Loucy (cell line): ENCODE measurements around the gene FRZB.

ENCODE experiments used
- H2AFZ ChIP-seq: fragments of 200-600 bp; sonication (generic); 2 replicates; pipeline ENCODE4 v1.6.0; 2016; ENCODE audit warnings: antibody characterized with exemption, mild to moderate bottlenecking, low read length, moderate library complexity
- H3F3A ChIP-seq: fragments of 200-600 bp; 2 replicates; pipeline ENCODE4 v1.6.0; 2016; ENCODE audit warnings: antibody characterized with exemption, low read depth, mild to moderate bottlenecking
- H3K27me3 ChIP-seq: fragments of 200-600 bp; sonication (generic); 2 replicates; pipeline ENCODE4 v1.6.1; 2014; ENCODE audit warnings: low read length, mild to moderate bottlenecking; ENCODE audit not compliant: insufficient read depth, poor library complexity, severe bottlenecking
- H3K36me3 ChIP-seq: fragments of 200-600 bp; sonication (generic); 2 replicates; pipeline ENCODE4 v1.6.1; 2016; ENCODE audit warnings: low read length; ENCODE audit not compliant: insufficient read depth
- H3K4me1 ChIP-seq: fragments of 200-600 bp; sonication (generic); 2 replicates; pipeline ENCODE4 v1.5.1; 2014; ENCODE audit warnings: low read length, mild to moderate bottlenecking; ENCODE audit not compliant: insufficient read depth, poor library complexity, severe bottlenecking
- H3K4me2 ChIP-seq: fragments of 200-600 bp; sonication (generic); 2 replicates; pipeline ENCODE4 v1.6.0; 2014; ENCODE audit warnings: antibody characterized with exemption, low read length, low read depth, mild to moderate bottlenecking; ENCODE audit not compliant: poor library complexity, severe bottlenecking
- H3K4me3 ChIP-seq: fragments of 200-600 bp; sonication (generic); 2 replicates; pipeline ENCODE4 v1.5.1; 2014; ENCODE audit warnings: low read length, mild to moderate bottlenecking, mixed read lengths; ENCODE audit not compliant: poor library complexity, severe bottlenecking
- H3K79me2 ChIP-seq: fragments of 200-600 bp; sonication (generic); 2 replicates; pipeline ENCODE4 v1.6.1; 2014; ENCODE audit warnings: low read length; ENCODE audit not compliant: insufficient read depth
- H3K9ac ChIP-seq: fragments of 200-600 bp; sonication (generic); 2 replicates; pipeline ENCODE4 v1.6.0; 2014; ENCODE audit warnings: mild to moderate bottlenecking, low read depth, low read length, moderate library complexity; ENCODE audit not compliant: poor library complexity, severe bottlenecking
- H3K9me2 ChIP-seq: fragments of 200-600 bp; sonication (generic); replicated peaks from 2 replicates; pipeline ENCODE4 v1.6.1; 2016; ENCODE audit warnings: low read depth, low read length, mixed read lengths
- H3K9me3 ChIP-seq: fragments of 200-600 bp; sonication (generic); 2 replicates; pipeline ENCODE4 v1.6.1; 2014; ENCODE audit warnings: mild to moderate bottlenecking, antibody characterized with exemption, low read length, low read depth; ENCODE audit not compliant: insufficient read depth
- H4K20me1 ChIP-seq: fragments of 200-600 bp; sonication (generic); 2 replicates; pipeline ENCODE4 v1.6.0; 2014; ENCODE audit warnings: antibody characterized with exemption, low read length, mild to moderate bottlenecking; ENCODE audit not compliant: insufficient read depth, poor library complexity, severe bottlenecking
- EZH2phosphoT487 ChIP-seq: fragments of 200-600 bp; IDR thresholded peaks from 2 replicates; pipeline ENCODE4 v1.6.1; 2018; ENCODE audit warnings: antibody characterized with exemption, mild to moderate bottlenecking, moderate library complexity, borderline replicate concordance
- TF ChIP-seq, protein P1 (sequence below): fragments of 200-600 bp; sonication (generic); conservative IDR thresholded peaks from 2 replicates; pipeline ENCODE4 v1.5.1; 2014; ENCODE audit warnings: mild to moderate bottlenecking, antibody characterized with exemption, low read length

Gene FRZB

DNA sequence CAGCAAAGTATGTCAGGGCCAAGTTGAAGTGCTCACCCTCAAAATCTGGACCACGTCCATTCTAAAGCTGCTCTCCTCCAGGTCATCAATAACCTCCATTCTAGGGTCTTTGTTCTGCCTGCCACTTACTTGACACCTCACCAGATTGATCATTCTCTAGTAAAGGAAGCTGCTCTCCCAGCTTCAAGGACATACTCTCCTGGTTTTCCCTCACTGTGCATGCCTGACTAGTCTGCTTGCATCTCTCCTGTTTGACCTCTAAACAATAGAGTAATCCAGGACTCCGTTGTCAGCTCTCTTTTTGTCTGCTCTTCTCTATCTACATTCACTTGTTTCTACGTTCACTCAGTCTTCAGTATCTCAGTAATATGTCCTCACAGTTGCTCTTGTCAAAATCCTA, 59.1 kb downstream of the FRZB start:
- no peaks in the 10 kb centered on the region for H3K79me2 ChIP-seq
- H3F3A ChIP-seq = no peaks in the 10 kb centered on the region

DNA sequence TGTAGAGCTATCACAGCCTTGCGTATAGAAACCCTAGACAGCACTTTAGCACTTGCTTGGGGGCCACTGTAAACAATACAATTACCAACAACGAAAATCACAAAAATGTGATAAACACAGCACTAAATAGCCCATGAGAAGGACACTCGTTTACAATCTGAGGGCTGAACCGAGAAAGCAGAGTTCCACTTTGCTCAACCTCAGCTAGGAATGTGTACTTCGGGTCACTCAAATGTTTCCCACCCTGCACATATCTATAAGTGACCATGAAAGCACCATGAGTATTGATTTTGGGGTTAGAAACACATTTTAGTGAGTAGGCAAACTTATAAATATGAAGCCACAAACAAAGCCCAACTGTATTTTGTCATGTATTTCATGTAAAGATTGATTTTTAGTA, 62.3 kb downstream of the FRZB start:
- Histone ChIP-seq H3K36me3 (no peaks in the 10 kb centered on the region), H3K4me3 (no peak overlapping the region), H3K27me3 (no peaks in the 10 kb centered on the region), H2AFZ (no peak overlapping the region), H3K79me2 (no peaks in the 10 kb centered on the region), H3F3A (no peaks in the 10 kb centered on the region), H3K4me2 (no peak overlapping the region), H3K9ac (no peak overlapping the region), H3K4me1 (no peaks in the 10 kb centered on the region), H4K20me1 (no peaks in the 10 kb centered on the region), H3K9me3 (no peaks in the 10 kb centered on the region), H3K9me2 (no peaks in the 10 kb centered on the region)
- TF ChIP-seq EZH2phosphoT487 = no peak
- TF ChIP-seq, protein P1, sequence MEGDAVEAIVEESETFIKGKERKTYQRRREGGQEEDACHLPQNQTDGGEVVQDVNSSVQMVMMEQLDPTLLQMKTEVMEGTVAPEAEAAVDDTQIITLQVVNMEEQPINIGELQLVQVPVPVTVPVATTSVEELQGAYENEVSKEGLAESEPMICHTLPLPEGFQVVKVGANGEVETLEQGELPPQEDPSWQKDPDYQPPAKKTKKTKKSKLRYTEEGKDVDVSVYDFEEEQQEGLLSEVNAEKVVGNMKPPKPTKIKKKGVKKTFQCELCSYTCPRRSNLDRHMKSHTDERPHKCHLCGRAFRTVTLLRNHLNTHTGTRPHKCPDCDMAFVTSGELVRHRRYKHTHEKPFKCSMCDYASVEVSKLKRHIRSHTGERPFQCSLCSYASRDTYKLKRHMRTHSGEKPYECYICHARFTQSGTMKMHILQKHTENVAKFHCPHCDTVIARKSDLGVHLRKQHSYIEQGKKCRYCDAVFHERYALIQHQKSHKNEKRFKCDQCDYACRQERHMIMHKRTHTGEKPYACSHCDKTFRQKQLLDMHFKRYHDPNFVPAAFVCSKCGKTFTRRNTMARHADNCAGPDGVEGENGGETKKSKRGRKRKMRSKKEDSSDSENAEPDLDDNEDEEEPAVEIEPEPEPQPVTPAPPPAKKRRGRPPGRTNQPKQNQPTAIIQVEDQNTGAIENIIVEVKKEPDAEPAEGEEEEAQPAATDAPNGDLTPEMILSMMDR = no peak

More for the DNA sequence above, 59.1 kb downstream of the FRZB start:
- H3K4me2 ChIP-seq = no peak overlapping the region
- H3K9ac ChIP-seq = no peak overlapping the region
- TF ChIP-seq, protein P1 = no peak
- TF ChIP-seq EZH2phosphoT487 = no peak
- H3K9me3 ChIP-seq = no peaks in the 10 kb centered on the region
- no peaks in the 10 kb centered on the region for H3K9me2 ChIP-seq
- no peaks in the 10 kb centered on the region for H4K20me1 ChIP-seq
- no peaks in the 10 kb centered on the region for H3K27me3 ChIP-seq
- no peak overlapping the region for H3K4me3 ChIP-seq
- H3K36me3 ChIP-seq = no peaks in the 10 kb centered on the region
- H3K4me1 ChIP-seq = no peaks in the 10 kb centered on the region
- H2AFZ ChIP-seq = no peak overlapping the region

DNA sequence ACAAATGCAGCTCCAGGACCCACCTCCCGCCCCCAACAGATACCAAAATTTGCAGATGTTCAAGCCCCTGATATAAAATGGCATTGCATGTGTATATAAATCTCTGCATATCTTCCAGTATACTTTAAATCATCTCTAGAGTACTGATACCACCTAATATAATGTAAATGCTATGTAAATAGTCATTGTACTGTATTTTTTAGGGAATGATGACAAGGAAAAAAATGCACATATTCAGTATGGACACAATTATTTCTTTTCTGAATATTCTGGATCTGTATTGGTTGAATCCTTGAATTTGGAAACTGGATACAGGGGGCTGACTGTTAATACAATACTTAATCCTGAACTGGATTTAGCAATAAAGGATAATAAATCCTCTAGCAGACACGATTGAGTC, 67.7 kb downstream of the FRZB start:
- Histone ChIP-seq H3K4me2 (no peak overlapping the region), H2AFZ (no peak overlapping the region), H3K4me1 (no peaks in the 10 kb centered on the region), H3K4me3 (no peak overlapping the region), H3K9me2 (no peaks in the 10 kb centered on the region), H3F3A (no peaks in the 10 kb centered on the region), H3K79me2 (no peaks in the 10 kb centered on the region), H3K9ac (no peak overlapping the region), H4K20me1 (no peaks in the 10 kb centered on the region), H3K27me3 (no peaks in the 10 kb centered on the region), H3K36me3 (no peaks in the 10 kb centered on the region), H3K9me3 (no peaks in the 10 kb centered on the region)
- TF ChIP-seq, protein P1 = no peak
- TF ChIP-seq EZH2phosphoT487 = no peak
